Esophagus (tissue), 2 donors: ENCODE measurements around the gene LHFPL6. TPM values are rescaled to one million over a fixed set of nuclear protein-coding genes. Genes with fewer than 3 reads are reported as not detected.

Experiments used
- H3K27ac ChIP-seq, 2 donors: one replicate each; pipeline ENCODE4 v1.5.1; 2013; ENCODE audit warnings: low read depth in 2 of 2, mild to moderate bottlenecking in 2 of 2, inconsistent platforms in 1 of 2, low read length in 1 of 2, moderate library complexity in 1 of 2
- H3K27me3 ChIP-seq, 2 donors: one replicate each; pipeline ENCODE4 v1.6.1; 2013; ENCODE audit warnings: low read length in 2 of 2, control low read depth in 1 of 2, mild to moderate bottlenecking in 1 of 2; ENCODE audit not compliant: insufficient read depth in 2 of 2, control insufficient read depth in 1 of 2
- H3K36me3 ChIP-seq, 2 donors: one replicate each; pipeline ENCODE4 v1.6.1; 2013; ENCODE audit warnings: low read length in 1 of 2; ENCODE audit not compliant: control insufficient read depth in 2 of 2, insufficient read depth in 2 of 2
- H3K4me1 ChIP-seq, 2 donors: one replicate each; pipeline ENCODE4 v1.6.1; 2013; ENCODE audit warnings: low read length in 1 of 2; ENCODE audit not compliant: control insufficient read depth in 2 of 2, insufficient read depth in 2 of 2
- H3K4me3 ChIP-seq, 2 donors: one replicate each; pipeline ENCODE4 v1.5.1; 2013; ENCODE audit warnings: low read length in 2 of 2, mild to moderate bottlenecking in 2 of 2, low read depth in 1 of 2, moderate library complexity in 1 of 2
- H3K9me3 ChIP-seq, 2 donors: one replicate each; pipeline ENCODE4 v1.6.1; 2013; ENCODE audit warnings: mild to moderate bottlenecking in 2 of 2, low read depth in 1 of 2, low read length in 1 of 2, moderate library complexity in 1 of 2; ENCODE audit not compliant: control insufficient read depth in 2 of 2, insufficient read depth in 1 of 2
- WGBS, 2 donors: extraction: QIAGEN DNeasy Blood & Tissue Kit; methylation state at CpG; one replicate each; pipeline ENCODE4 v1.1.7; 2013; 5-methylcytosine and 5-hydroxymethylcytosine counted together
- polyA plus RNA-seq, 2 donors: library from polyadenylated mRNA; stranded (reverse); fragments of 200-250 nt; gene quantifications; one replicate each; pipeline ENCODE4 v1.2.3, GENCODE V29; 2013
- donor health status: healthy with polysubstance abuse.
- donor health status: Bipolar disorder and iron deficiency.

LHFPL6 gene
- polyA plus RNA-seq, 2 donors: 2.6 to 11.2 TPM

DNA sequence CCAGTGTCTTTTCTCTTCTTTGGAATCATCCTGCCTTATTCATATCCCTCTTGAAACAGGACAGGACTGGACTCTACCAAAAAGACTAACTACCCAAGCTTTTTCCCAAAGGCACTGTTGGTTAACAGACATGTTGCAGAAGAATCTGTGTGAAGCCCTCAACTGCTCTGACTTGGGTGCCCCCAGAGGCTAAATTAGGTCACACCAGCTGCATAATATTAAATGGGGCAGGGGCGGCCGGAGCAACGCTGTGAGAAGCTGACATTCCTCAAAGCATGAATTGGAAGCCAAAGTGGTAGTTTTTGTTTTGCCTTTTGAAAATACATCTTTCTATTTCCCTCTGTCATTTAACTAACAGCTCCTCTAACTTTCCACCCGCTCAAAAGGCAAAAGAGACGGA lies 185.9 kb downstream of the LHFPL6 start:
- Histone ChIP-seq H3K4me3 (no peak overlapping the region), H3K27ac (no peak overlapping the region)
- WGBS, 2 donors: 71 to 73% methylated on average over 5 of the region's 5 CpGs

DNA sequence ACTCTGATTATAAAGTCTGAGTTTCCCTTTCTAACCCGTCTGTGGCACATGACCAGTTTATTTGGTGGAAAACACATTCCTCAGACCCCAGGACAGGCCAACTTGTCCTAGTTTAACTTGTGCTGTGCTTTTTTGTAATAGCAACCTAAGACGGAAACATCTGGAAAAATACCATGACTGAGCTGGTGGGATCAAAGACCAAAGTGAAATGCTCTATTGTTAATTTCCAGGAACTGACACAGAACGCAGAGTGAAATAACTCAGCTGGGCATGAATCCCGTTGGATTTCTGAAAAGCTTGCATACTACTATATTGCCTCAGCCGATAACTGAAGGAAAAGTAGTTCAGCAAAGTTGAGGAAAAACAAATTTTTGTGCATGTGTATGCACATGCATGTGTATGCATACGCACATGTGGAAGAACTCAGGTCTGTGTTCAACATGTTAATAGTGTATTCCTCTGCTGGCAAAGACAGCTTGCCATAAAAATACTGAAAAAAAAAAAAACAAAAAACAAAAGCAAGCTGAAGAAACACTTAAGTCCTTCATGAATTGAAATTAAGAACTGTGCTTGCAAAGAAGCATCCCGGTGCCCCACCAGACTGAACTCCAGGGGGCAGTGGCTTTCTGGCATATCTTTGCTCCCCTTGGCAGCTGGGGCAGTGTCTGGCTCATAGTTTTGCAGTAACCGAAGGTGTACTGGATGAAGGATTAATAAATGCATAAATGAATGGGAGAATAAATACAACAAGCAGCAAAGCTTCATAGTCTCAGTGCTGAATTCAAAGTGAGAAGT lies 187.8 kb downstream of the LHFPL6 start:
- H3K27ac ChIP-seq: no peak overlapping the region
- no peaks in the 10 kb centered on the region for H3K4me1 ChIP-seq
- no peaks in the 10 kb centered on the region for H3K27me3 ChIP-seq
- WGBS, 2 donors: 26 to 31% methylated on average over 8 of the region's 8 CpGs
- no peaks in the 10 kb centered on the region for H3K36me3 ChIP-seq
- H3K9me3 ChIP-seq: no peaks in the 10 kb centered on the region
- no peak overlapping the region for H3K4me3 ChIP-seq

More for the DNA sequence above, 185.9 kb downstream of the LHFPL6 start:
- Histone ChIP-seq H3K27me3 (no peaks in the 10 kb centered on the region), H3K4me1 (no peaks in the 10 kb centered on the region), H3K9me3 (no peaks in the 10 kb centered on the region), H3K36me3 (no peaks in the 10 kb centered on the region)

GRCh38 chr13:39414339-39414738 lies 188.7 kb downstream of the LHFPL6 start:
- no peak overlapping the region for H3K4me3 ChIP-seq
- H3K27me3 ChIP-seq: no peaks in the 10 kb centered on the region
- H3K36me3 ChIP-seq: no peaks in the 10 kb centered on the region
- H3K4me1 ChIP-seq: no peaks in the 10 kb centered on the region
- no peaks in the 10 kb centered on the region for H3K9me3 ChIP-seq
- no peak overlapping the region for H3K27ac ChIP-seq

GRCh38 chr13:39411511-39411910 lies 191.5 kb downstream of the LHFPL6 start:
- Histone ChIP-seq H3K9me3 (no peaks in the 10 kb centered on the region), H3K4me3 (no peak overlapping the region), H3K27ac (no peak overlapping the region), H3K4me1 (no peaks in the 10 kb centered on the region), H3K27me3 (no peaks in the 10 kb centered on the region), H3K36me3 (no peaks in the 10 kb centered on the region)
- 89 to 90% methylated on average over 3 of the region's 3 CpGs for WGBS, 2 donors

DNA sequence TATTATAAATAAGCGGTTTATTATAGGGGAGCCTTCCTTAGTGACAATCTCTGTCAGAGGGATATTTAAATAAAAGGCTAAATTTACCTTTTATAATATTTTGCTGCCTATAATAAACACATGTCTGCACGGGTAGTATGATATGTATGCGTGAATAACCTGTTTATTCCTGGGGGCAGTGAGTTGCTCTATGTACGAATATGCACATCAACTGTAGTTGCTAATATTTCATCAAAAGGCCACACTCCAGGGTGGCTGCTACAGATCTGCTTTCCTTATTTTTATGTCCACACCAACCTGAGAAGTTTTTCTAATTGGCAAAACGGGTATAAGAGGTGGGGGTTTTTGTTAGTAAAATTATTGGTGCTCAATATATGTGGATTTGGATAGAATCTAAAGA lies 192.0 kb downstream of the LHFPL6 start:
- Histone ChIP-seq H3K4me1 (no peaks in the 10 kb centered on the region), H3K27me3 (no peaks in the 10 kb centered on the region), H3K4me3 (no peak overlapping the region), H3K27ac (no peak overlapping the region), H3K36me3 (no peaks in the 10 kb centered on the region), H3K9me3 (no peaks in the 10 kb centered on the region)
- WGBS, 2 donors: 79 to 88% methylated on average over 5 of the region's 5 CpGs

DNA sequence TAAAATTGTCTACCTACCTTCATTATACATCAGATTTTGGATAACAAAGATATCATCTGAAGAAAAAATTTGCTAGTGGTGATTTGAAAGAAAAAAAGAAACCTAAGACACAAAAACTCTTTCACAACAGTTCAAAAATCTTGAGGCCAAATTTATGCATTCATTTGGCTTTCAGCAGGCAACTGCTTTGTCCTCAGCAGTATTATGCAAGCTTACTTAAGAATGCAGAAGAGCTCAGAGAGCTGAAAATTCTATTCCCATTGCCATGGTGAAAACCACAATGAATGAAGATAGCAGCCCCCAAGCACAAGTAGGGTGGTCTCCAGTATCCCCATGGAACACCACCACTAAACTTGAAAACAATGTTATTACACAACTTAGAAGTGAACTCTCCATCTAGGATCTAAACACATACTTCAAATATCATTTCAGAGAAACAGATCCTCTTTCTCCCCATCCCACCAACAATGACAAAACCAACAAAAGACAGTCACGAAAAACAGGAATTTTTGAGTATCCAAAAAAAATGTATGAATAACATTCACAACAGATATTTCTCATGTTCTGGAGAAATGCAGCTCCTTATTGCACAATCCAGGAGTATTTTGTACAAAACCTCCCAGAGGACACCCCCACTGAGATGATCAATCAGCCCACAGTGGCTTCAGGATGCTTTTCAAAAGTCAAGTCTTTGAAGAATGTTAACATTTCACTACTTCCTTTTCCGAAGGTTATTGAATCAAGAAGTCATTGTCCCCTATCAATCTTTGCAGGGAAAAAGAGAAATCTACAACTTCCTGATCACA lies 192.7 kb downstream of the LHFPL6 start:
- H3K27me3 ChIP-seq: no peaks in the 10 kb centered on the region
- no peak overlapping the region for H3K4me3 ChIP-seq
- no peaks in the 10 kb centered on the region for H3K36me3 ChIP-seq
- no peaks in the 10 kb centered on the region for H3K9me3 ChIP-seq
- WGBS, 2 donors: 61% methylated on average over 2 of the region's 2 CpGs
- H3K27ac ChIP-seq: peak overlapping the region in 1 of 2 donors; percentile 33
- H3K4me1 ChIP-seq: no peaks in the 10 kb centered on the region

DNA sequence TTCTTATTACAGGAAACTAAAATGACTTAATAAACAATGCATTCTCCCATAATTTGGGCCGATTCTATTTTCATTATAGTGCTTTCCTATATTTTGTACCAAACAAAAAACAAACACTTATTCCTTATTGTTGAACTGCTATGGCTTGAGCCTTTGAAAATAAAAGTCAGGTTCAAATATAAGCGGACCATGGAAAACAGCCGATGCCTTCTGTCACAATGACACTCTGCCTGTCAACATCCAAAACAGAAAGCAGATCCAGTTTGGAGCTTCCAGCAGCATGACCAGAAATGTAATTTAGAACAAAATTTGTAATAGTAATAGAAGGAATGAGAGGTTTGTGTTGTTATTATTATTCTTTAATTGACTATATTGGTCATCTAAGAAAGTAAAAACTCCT lies 194.5 kb downstream of the LHFPL6 start:
- Histone ChIP-seq H3K4me3 (no peak overlapping the region), H3K27ac (no peak overlapping the region), H3K4me1 (no peaks in the 10 kb centered on the region), H3K27me3 (no peaks in the 10 kb centered on the region), H3K36me3 (no peaks in the 10 kb centered on the region), H3K9me3 (no peaks in the 10 kb centered on the region)
- WGBS, 2 donors: 86 to 88% methylated on average over 3 of the region's 3 CpGs

DNA sequence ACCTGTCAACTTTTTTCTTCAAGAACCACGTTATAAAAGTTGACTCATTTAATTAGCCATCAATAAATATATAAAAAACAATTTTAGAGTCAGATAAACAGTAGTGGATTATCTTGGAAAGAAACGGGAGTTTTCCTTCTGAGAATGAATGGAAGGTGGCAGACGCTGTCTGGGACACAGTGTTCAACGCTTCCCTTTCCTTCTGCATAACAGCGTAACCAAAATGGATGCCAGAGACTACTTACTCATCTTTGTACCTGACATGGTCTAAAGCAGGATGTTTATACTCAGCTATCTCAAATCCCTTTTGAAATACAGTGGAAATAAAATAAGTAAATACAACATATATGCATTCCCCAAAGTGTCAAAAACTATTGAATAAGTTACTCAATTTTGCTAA lies 195.2 kb downstream of the LHFPL6 start:
- H3K4me3 ChIP-seq: no peak overlapping the region
- no peaks in the 10 kb centered on the region for H3K27me3 ChIP-seq
- H3K4me1 ChIP-seq: no peaks in the 10 kb centered on the region
- 69% methylated on average over 5 of the region's 5 CpGs for WGBS, 2 donors
- H3K27ac ChIP-seq: no peak overlapping the region
- no peaks in the 10 kb centered on the region for H3K9me3 ChIP-seq
- H3K36me3 ChIP-seq: no peaks in the 10 kb centered on the region

GRCh38 chr13:39407138-39407537 lies 195.9 kb downstream of the LHFPL6 start:
- Histone ChIP-seq H3K36me3 (no peaks in the 10 kb centered on the region), H3K4me1 (no peaks in the 10 kb centered on the region), H3K27ac (no peak overlapping the region), H3K9me3 (no peaks in the 10 kb centered on the region), H3K4me3 (no peak overlapping the region), H3K27me3 (no peaks in the 10 kb centered on the region)

DNA sequence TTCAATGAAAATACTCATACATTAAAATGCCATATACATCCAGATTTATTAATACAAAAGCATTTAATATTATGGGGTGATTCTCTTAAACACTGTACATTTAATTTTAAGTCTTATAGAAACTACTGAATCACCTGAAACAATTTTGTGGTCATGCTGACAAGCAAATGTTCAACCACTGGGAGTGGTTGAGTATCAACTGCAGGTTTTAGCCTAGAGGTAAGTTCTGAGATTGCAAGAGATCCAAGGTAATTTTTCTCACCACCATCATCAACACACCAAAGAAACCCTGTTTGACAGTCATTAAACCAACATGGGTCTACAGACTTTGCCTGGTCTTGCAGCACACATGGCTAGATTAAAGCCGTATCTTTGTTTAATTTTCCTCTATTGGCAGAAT lies 196.3 kb downstream of the LHFPL6 start:
- no peaks in the 10 kb centered on the region for H3K4me1 ChIP-seq
- no peak overlapping the region for H3K27ac ChIP-seq
- H3K9me3 ChIP-seq: no peaks in the 10 kb centered on the region
- no peak overlapping the region for H3K4me3 ChIP-seq
- 60 to 64% methylated on average over 1 of the region's 1 CpG for WGBS, 2 donors
- no peaks in the 10 kb centered on the region for H3K36me3 ChIP-seq
- H3K27me3 ChIP-seq: no peaks in the 10 kb centered on the region
